Duodenal mucosa (tissue), 2 donors: Measurements from ENCODE around the gene OR2AT4.
"Not testable (repeated sequence)": the region's sequence is repeated elsewhere in the genome, so short reads cannot be mapped to it uniquely, and the experiment has no call there.

Experiments
- H3K27ac ChIP-seq: one replicate; pipeline ENCODE4 v1.7.0; 2013; ENCODE audit warnings: low read depth, low read length
- H3K27me3 ChIP-seq, 2 donors: one replicate each; pipeline ENCODE4 v1.7.0; 2013; ENCODE audit warnings: low read length in 2 of 2, control low read depth in 1 of 2; ENCODE audit not compliant: insufficient read depth in 2 of 2, control insufficient read depth in 1 of 2
- H3K36me3 ChIP-seq, 2 donors: one replicate each; pipeline ENCODE4 v1.7.0; 2013; ENCODE audit warnings: low read length in 2 of 2, control low read depth in 1 of 2; ENCODE audit not compliant: insufficient read depth in 2 of 2, control insufficient read depth in 1 of 2
- H3K4me1 ChIP-seq, 2 donors: one replicate each; pipeline ENCODE4 v1.7.0; 2013; ENCODE audit warnings: low read length in 2 of 2, control low read depth in 1 of 2; ENCODE audit not compliant: insufficient read depth in 2 of 2, control insufficient read depth in 1 of 2
- H3K4me3 ChIP-seq, 2 donors: one replicate each; pipeline ENCODE4 v1.7.0; 2013; ENCODE audit warnings: low read length in 2 of 2, low read depth in 1 of 2
- H3K9ac ChIP-seq, 2 donors: one replicate each; pipeline ENCODE4 v1.7.0; 2013; ENCODE audit warnings: low read length in 2 of 2, low read depth in 1 of 2
- H3K9me3 ChIP-seq, 2 donors: one replicate each; pipeline ENCODE4 v1.7.0; 2013; ENCODE audit warnings: low read length in 2 of 2, control low read depth in 1 of 2; ENCODE audit not compliant: control insufficient read depth in 1 of 2

OR2AT4 gene

DNA sequence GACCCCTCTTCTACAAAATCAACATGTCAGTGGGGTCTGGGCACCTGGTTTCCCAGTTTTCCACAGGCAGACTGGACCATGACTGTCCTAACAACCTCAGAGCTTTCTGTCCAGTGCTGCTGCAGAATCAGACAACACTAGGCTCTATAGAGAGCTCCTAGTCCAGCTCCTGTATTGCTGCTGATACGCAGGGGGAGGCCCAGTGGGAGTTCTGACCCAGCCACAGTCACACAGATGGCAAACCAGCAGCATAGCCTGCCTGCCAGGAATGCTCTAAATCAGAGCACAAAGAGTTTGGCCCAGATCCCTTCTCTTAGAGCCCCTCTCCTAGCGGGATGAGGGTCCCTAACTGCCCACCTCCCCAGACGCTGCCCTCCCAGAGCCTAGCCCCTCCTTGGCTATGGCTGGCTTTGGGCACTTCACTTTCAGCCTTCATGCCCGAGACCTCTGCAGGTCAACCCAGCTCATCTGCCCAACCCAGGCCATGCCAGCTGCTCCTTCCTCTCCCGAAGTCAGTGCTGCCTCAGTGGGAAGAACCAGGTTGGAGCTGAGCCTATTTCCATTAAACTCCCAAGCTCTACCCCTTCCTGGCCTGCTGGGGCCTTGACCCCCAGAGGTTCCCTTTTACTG lies 38.5 kb upstream of the OR2AT4 start:
- H3K27ac ChIP-seq: no peak overlapping the region
- no peak overlapping the region for H3K9ac ChIP-seq
- H3K4me3 ChIP-seq: no peak overlapping the region
- H3K4me1 ChIP-seq: no peaks in the 10 kb centered on the region
- H3K36me3 ChIP-seq: no peaks in the 10 kb centered on the region
- H3K27me3 ChIP-seq: peaks cover 3 to 4% of the 10 kb centered on the region in 2 donors
- H3K9me3 ChIP-seq: no peaks in the 10 kb centered on the region

DNA sequence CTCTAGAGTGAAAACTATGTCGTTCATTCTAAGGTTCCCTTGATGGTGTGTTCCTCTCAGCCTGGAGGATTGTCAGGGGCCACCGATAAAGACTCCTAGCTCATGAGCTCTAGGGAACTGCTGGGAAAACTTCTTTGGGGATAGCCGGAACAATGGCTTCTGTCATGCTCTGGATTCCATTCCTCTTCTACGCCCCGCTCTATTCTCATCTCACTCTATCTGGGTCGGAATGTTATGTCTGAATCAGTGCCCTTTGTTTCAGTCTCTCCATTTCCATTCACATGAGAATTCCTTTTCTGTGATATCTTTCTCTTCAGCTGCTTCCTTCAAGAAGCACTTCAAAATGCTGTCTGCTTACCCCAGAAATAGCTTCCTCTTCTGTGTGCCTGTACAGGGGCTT lies 37.3 kb upstream of the OR2AT4 start:
- no peak overlapping the region for H3K4me3 ChIP-seq
- no peak overlapping the region for H3K9ac ChIP-seq
- H3K9me3 ChIP-seq: no peaks in the 10 kb centered on the region
- H3K27me3 ChIP-seq: peaks cover 3 to 4% of the 10 kb centered on the region in 2 donors
- no peaks in the 10 kb centered on the region for H3K4me1 ChIP-seq
- H3K27ac ChIP-seq: no peak overlapping the region
- H3K36me3 ChIP-seq: no peaks in the 10 kb centered on the region

DNA sequence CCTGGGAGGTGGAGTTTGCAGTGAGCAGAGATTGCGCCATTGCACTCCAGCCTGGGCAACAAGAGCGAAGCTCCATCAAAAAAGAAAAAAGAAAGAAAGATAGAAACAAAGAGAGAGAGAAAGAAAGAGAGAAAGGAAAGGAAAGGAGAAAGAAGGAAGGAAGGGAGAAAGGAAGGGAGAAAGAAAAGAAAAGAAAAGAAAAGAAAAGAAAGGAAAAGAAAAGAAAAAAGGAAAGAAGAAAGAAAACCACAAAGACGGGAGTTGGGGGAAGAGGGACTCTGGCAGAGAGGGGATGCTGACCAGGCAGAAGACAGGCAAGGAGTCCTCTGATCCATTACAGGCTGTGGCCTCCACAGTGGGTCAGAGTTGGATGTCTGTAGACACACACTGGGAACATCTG lies 35.4 kb upstream of the OR2AT4 start:
- Histone ChIP-seq H3K4me1 (no peaks in the 10 kb centered on the region), H3K9me3 (no peaks in the 10 kb centered on the region), H3K9ac (no peak overlapping the region), H3K4me3 (no peak overlapping the region), H3K27me3 (peaks cover 3 to 4% of the 10 kb centered on the region in 2 donors), H3K36me3 (no peaks in the 10 kb centered on the region), H3K27ac (no peak overlapping the region)

DNA sequence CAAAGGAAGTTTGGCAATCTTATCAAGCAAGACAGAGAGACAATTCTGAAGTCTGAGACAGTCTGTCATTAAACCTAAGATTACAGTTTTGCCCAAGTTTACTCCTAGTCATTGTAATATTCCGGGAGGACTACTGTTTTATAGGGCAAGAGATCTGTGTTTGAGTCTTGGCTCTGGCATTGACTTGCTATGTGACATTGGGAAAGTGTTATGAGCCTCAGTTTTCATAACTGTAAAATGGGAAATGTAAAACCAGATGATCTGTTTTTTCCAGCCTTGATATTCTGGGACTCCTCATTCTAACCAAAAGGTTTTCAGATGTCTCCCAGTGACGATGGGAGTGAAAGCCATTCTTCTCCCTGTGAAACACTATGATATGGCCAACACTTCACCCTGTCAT lies 29.9 kb upstream of the OR2AT4 start:
- no peak overlapping the region for H3K4me3 ChIP-seq
- no peak overlapping the region for H3K27ac ChIP-seq
- no peaks in the 10 kb centered on the region for H3K9me3 ChIP-seq
- no peaks in the 10 kb centered on the region for H3K27me3 ChIP-seq
- no peaks in the 10 kb centered on the region for H3K4me1 ChIP-seq
- H3K9ac ChIP-seq: no peak overlapping the region
- no peaks in the 10 kb centered on the region for H3K36me3 ChIP-seq

DNA sequence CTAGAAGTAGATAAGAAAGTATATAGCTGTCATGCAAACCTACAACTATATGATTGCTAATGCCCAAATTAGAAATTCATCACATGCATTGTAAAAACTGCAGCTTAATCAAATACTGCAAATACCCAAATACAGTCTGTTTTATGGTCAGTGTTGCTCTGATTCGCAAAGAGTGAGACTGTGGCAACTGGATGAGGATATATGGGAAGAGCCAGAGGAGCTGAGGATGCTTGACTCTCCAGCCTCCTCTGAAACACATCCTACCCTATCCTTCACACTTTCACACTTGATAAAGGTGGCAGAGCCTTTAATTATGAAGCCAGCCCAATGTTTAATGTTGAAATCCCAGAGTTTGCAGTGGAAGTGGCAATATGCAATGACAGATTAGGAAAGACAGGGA lies 21.9 kb upstream of the OR2AT4 start:
- Histone ChIP-seq H3K27me3 (no peaks in the 10 kb centered on the region), H3K9me3 (peaks cover 3% of the 10 kb centered on the region in 2 donors), H3K9ac (no peak overlapping the region), H3K36me3 (no peaks in the 10 kb centered on the region), H3K4me3 (no peak overlapping the region), H3K4me1 (no peaks in the 10 kb centered on the region), H3K27ac (no peak overlapping the region)

DNA sequence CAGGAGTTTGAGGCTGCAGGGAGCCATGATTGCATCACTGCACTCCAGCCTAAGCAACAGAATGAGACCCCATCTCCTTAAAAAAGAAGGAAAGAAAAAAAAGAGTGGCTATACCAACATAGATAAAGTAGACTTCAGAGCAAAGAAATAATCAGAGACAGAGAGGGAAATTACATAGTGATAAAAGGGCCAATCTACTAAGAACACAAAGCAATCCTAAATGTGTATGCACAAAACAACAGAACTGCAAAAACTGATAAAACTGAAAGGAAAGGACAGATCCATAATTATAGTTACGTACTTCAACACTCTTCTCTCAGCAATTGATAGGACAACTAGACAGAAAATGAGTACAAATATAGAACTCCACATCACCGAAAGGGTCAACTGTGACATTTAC lies 17.8 kb upstream of the OR2AT4 start:
- Histone ChIP-seq H3K27me3 (no peaks in the 10 kb centered on the region), H3K9me3 (peaks cover 3 to 6% of the 10 kb centered on the region in 2 donors), H3K4me3 (no peak overlapping the region), H3K27ac (no peak overlapping the region), H3K36me3 (no peaks in the 10 kb centered on the region), H3K9ac (no peak overlapping the region), H3K4me1 (no peaks in the 10 kb centered on the region)

DNA sequence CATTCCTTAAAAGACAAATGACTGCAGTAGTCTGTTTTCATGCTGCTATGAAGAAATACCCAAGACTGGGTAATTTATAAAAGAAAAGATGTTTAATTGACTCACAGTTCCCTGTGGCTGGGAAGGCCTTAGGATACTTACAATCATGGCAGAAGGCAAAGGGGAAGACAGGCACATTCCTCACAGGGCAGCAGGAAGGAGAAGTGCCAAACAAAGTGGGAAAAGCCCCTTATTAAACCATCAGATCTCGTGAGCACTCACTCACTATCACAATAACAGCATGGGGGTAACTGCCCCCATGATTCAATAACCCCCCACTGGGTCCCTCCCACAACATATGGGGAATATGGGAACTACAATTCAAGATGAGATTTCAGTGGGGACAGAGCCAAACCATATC lies 16.4 kb upstream of the OR2AT4 start:
- Histone ChIP-seq H3K36me3 (no peaks in the 10 kb centered on the region), H3K9me3 (peaks cover 0 to 6% of the 10 kb centered on the region in 2 donors), H3K9ac (no peak overlapping the region), H3K27ac (no peak overlapping the region), H3K4me1 (no peaks in the 10 kb centered on the region), H3K4me3 (no peak overlapping the region), H3K27me3 (no peaks in the 10 kb centered on the region)

DNA sequence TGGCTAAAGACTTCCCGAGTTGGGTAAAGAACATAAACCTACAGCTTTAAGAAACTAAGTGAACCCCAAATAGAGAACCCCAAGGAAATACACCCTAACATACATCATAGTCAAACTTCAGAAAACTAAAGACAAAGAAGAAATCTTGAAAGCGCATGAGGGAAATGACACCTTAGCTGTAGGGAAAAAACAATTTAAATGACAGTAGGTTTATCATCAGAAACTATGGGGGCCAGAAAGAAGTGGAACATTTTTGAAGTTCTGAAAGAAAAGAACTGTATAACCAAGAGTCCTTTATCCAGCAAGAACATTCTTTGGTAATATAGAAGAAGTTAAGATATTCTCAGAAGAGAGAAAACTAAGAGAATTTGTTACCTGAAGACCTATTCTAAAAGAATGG lies 15.5 kb upstream of the OR2AT4 start:
- Histone ChIP-seq H3K36me3 (no peaks in the 10 kb centered on the region), H3K9ac (no peak overlapping the region), H3K27me3 (no peaks in the 10 kb centered on the region), H3K27ac (no peak overlapping the region), H3K4me3 (no peak overlapping the region), H3K9me3 (peaks cover 0 to 6% of the 10 kb centered on the region in 2 donors), H3K4me1 (no peaks in the 10 kb centered on the region)

DNA sequence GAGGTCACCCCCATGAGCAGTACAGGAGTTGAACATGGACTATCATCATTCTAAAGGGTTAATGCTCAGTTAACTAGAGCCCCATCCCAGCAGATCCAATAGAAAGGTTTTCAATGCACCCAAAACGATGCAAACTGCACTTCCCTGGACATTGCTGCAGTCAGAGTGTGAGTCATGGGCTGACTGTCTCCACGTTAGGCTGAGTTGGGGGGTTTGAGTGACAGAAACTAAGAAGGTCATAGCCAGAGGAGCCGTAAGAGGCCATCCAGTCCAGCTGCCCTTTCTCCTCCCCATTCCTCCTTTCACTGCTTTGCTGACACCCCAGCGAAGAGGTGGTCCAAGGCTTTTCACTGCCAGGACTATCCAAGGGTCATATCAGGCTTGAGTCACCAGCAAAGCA lies 10.5 kb upstream of the OR2AT4 start:
- Histone ChIP-seq H3K27ac (no peak overlapping the region), H3K9me3 (peaks cover 0 to 3% of the 10 kb centered on the region in 2 donors), H3K4me3 (no peak overlapping the region)

DNA sequence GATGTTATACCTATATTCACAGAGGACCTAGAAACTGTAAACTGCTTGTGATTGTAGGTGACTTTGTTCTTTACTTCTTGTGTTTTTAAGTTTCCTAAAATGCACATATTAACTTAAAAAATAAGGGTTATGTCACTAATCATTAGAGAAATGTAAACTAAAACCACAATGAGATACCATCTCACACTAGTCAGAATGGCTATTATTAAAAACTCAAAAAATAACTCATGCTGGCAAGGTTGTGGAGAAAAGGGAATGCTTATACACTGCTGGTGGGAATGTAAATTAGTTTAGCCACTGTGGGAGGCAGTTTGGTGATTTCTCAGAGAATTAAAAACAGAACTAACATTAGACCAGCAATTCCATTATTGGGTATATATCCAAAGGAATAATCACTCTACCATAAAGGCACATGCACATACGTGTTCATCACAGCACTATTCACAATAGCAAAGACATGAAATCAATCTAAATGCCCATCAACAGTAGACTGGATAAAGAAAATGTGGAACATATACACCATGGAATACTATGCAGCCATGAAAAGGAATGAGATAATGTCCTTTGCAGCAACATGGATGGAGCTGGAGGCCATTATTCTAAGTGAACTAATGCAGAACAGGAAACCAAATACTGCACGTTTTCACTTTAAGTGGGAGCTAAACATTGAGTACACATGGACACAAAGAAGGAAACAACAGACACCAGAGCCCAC lies 9.4 kb upstream of the OR2AT4 start:
- not testable (repeated sequence) for H3K4me3 ChIP-seq, H3K36me3 ChIP-seq, H3K27ac ChIP-seq, H3K9me3 ChIP-seq, H3K9ac ChIP-seq, H3K27me3 ChIP-seq, H3K4me1 ChIP-seq

More for the DNA sequence above, 10.5 kb upstream of the OR2AT4 start:
- Histone ChIP-seq H3K4me1 (no peaks in the 10 kb centered on the region), H3K36me3 (no peaks in the 10 kb centered on the region), H3K27me3 (no peaks in the 10 kb centered on the region), H3K9ac (no peak overlapping the region)
